GM23338 (cell line): Measurements from ENCODE around the gene CEMIP2. TPM values are rescaled to one million over a fixed set of nuclear protein-coding genes. Genes with fewer than 3 reads are reported as not detected.
A peak's percentile ranks its signal among the peaks of the same experiment; 100 is the strongest.

Source experiments
- ATAC-seq: fragments of 200-7000 bp; cut with Tn5 transposase; 3 replicates; pipeline ENCODE4 v1.9.1; 2020
- DNase-seq: peaks from one replicate; pipeline ENCODE4 v3.0.0-alpha.2; 2015; ENCODE audit warnings: low spot score
- H2AFZ ChIP-seq: fragments of 200-600 bp; sonication (generic); 2 replicates; pipeline ENCODE4 v1.8.0; 2016; ENCODE audit warnings: antibody characterized with exemption, mild to moderate bottlenecking, moderate library complexity
- H3F3A ChIP-seq: fragments of 200-600 bp; sonication (generic); replicated peaks from 2 replicates; pipeline ENCODE4 v1.8.0; 2017; ENCODE audit warnings: antibody characterized with exemption, mixed run types, low read depth
- H3K27ac ChIP-seq: fragments of 200-600 bp; sonication (generic); 2 replicates; pipeline ENCODE4 v1.6.1; 2016; ENCODE audit warnings: low read depth
- H3K27me3 ChIP-seq: fragments of 200-600 bp; sonication (generic); 2 replicates; pipeline ENCODE4 v1.8.0; 2016; ENCODE audit warnings: mild to moderate bottlenecking, mixed run types, moderate library complexity; ENCODE audit not compliant: insufficient read depth
- H3K36me3 ChIP-seq: fragments of 200-600 bp; sonication (generic); 2 replicates; pipeline ENCODE4 v1.8.0; 2016; ENCODE audit warnings: mild to moderate bottlenecking; ENCODE audit not compliant: insufficient read depth
- H3K4me1 ChIP-seq: fragments of 200-600 bp; sonication (generic); 2 replicates; pipeline ENCODE4 v1.8.0; 2016; ENCODE audit warnings: mild to moderate bottlenecking, moderate library complexity; ENCODE audit not compliant: insufficient read depth
- H3K4me2 ChIP-seq: fragments of 200-600 bp; sonication (generic); 2 replicates; pipeline ENCODE4 v1.7.1; 2017; ENCODE audit warnings: mixed run types
- H3K4me3 ChIP-seq: fragments of 200-600 bp; sonication (generic); 2 replicates; pipeline ENCODE4 v1.6.1; 2016; ENCODE audit warnings: mixed run types
- H3K79me2 ChIP-seq: fragments of 200-600 bp; sonication (generic); replicated peaks from 2 replicates; pipeline ENCODE4 v1.8.0; 2017; ENCODE audit warnings: mild to moderate bottlenecking; ENCODE audit not compliant: insufficient read depth
- H3K9me2 ChIP-seq: fragments of 200-600 bp; sonication (generic); 2 replicates; pipeline ENCODE4 v1.8.0; 2017; ENCODE audit not compliant: insufficient read depth
- H4K20me1 ChIP-seq: fragments of 200-600 bp; sonication (generic); replicated peaks from 2 replicates; pipeline ENCODE4 v1.8.0; 2017; ENCODE audit warnings: mild to moderate bottlenecking; ENCODE audit not compliant: insufficient read depth
- H3K27ac Mint-ChIP-seq: 2 replicates; pipeline ENCODE4 v1.8.0; 2020; ENCODE audit warnings: inconsistent platforms, mild to moderate bottlenecking, moderate library complexity, mixed read lengths
- H3K27me3 Mint-ChIP-seq: 3 replicates; pipeline ENCODE4 v1.8.0; 2022; ENCODE audit warnings: low read depth, mild to moderate bottlenecking, moderate library complexity, mixed read lengths, inconsistent platforms; ENCODE audit not compliant: insufficient read depth, poor library complexity
- H3K36me3 Mint-ChIP-seq: 3 replicates; pipeline ENCODE4 v1.8.0; 2021; ENCODE audit warnings: low read depth, mild to moderate bottlenecking, inconsistent platforms, moderate library complexity, mixed read lengths
- H3K4me1 Mint-ChIP-seq: 3 replicates; pipeline ENCODE4 v1.8.0; 2020; ENCODE audit warnings: mild to moderate bottlenecking, inconsistent platforms, mixed read lengths
- H3K4me3 Mint-ChIP-seq: 3 replicates; pipeline ENCODE4 v1.8.0; 2021; ENCODE audit warnings: moderate library complexity, mild to moderate bottlenecking, inconsistent platforms, mixed read lengths
- H3K9me3 Mint-ChIP-seq: 3 replicates; pipeline ENCODE4 v1.8.0; 2020; ENCODE audit warnings: moderate library complexity, mild to moderate bottlenecking, inconsistent platforms, mixed read lengths
- CREB1 ChIP-seq: fragments of 250-450 bp; sonication (Bioruptor Pico); IDR thresholded peaks from 2 replicates; pipeline ENCODE4 v1.5.0; 2020; ENCODE audit warnings: low read depth, mild to moderate bottlenecking, moderate library complexity
- CTCF ChIP-seq, 2 experiments: fragments of 200-600 bp in 1 of 2; sonication (generic) in 1 of 2; conservative IDR thresholded peaks; 2 replicates each; pipeline versions ENCODE4 v1.5.1 to v1.6.1; 2016 to 2017; ENCODE audit warnings: antibody characterized with exemption in 2 of 2, low read depth in 2 of 2, mild to moderate bottlenecking in 2 of 2, moderate library complexity in 1 of 2
- EZH2phosphoT487 ChIP-seq: fragments of 200-600 bp; sonication (generic); IDR thresholded peaks from one replicate; pipeline ENCODE4 v1.8.1; 2018; ENCODE audit warnings: antibody characterized with exemption; ENCODE audit not compliant: unreplicated experiment
- JUNB ChIP-seq: IDR thresholded peaks from one replicate; pipeline ENCODE4 v1.6.1; 2016; ENCODE audit warnings: antibody characterized with exemption; ENCODE audit not compliant: unreplicated experiment
- STAT1 ChIP-seq: IDR thresholded peaks from one replicate; pipeline ENCODE4 v1.6.1; 2016; ENCODE audit warnings: antibody characterized with exemption; ENCODE audit not compliant: unreplicated experiment
- ZNF331 ChIP-seq: fragments of 250-450 bp; sonication (Bioruptor Pico); IDR thresholded peaks from 2 replicates; pipeline ENCODE4 v1.5.0; 2020; ENCODE audit warnings: low read depth, mild to moderate bottlenecking, moderate library complexity
- ZNF462 ChIP-seq: fragments of 250-450 bp; sonication (Bioruptor Pico); IDR thresholded peaks from 2 replicates; pipeline ENCODE4 v1.5.0; 2020; ENCODE audit warnings: mild to moderate bottlenecking, moderate library complexity
- polyA plus RNA-seq: library from polyadenylated mRNA; unstranded; fragments of >200 nt; fragmentation: Nextera tagmentation; extraction: Ambion mirVana; gene quantifications from 2 replicates; pipeline ENCODE4 v1.2.1, GENCODE V29; 2016
- total RNA-seq: library from RNA; depleted of rRNA; stranded (reverse); fragments of >200 nt; shearing (Covaris generic); gene quantifications from 2 replicates; pipeline ENCODE4 v1.2.3, GENCODE V29; 2014
- TF ChIP-seq, protein P1 (sequence below): IDR thresholded peaks from one replicate; pipeline ENCODE4 v1.6.1; 2018; ENCODE audit warnings: antibody characterized with exemption; ENCODE audit not compliant: unreplicated experiment

The CEMIP2 gene
- total and polyA plus RNA-seq, 2 experiments from 2014 or later = 23.0 to 76.7 TPM

DNA sequence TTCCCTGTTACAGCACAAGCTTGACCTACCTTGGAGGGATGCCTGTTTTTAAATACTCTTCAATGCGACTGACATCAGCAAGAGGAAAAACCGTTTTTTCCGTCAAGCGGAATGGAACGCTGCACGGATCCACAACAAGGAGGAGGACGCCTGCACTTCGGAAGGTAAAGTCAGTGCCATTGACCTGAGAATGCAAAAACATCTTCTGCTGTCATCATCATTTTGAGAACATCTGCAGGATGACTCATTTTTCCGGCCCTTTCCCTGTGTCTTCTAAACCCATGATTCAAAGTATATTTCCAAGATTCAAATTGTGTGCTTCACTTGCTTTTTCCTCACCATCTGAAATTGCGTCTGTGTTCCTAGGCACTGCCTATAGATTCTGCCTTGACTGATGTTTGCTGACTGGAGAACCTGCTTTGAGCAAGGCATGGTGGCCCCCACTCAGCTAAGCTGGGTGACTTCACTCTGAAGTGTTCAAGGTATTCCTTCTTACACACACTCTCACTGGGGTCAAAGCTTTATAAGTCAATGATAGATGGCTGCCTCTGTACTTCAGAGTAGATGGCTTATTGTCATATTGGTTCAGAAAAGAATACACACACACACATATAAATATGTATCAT is 78.1 kb downstream of the CEMIP2 start:
- TF ChIP-seq CREB1 (CRISPR knock-in tag) (no peak), JUNB (no peak), STAT1 (no peak), ZNF462 (CRISPR knock-in tag) (no peak), ZNF331 (no peak), EZH2phosphoT487 (no peak), CTCF (conservative IDR thresholded peaks at IDR 0.05; ENCODE audit: low read depth in 2 of 2) (no peak)
- TF ChIP-seq, protein P1, sequence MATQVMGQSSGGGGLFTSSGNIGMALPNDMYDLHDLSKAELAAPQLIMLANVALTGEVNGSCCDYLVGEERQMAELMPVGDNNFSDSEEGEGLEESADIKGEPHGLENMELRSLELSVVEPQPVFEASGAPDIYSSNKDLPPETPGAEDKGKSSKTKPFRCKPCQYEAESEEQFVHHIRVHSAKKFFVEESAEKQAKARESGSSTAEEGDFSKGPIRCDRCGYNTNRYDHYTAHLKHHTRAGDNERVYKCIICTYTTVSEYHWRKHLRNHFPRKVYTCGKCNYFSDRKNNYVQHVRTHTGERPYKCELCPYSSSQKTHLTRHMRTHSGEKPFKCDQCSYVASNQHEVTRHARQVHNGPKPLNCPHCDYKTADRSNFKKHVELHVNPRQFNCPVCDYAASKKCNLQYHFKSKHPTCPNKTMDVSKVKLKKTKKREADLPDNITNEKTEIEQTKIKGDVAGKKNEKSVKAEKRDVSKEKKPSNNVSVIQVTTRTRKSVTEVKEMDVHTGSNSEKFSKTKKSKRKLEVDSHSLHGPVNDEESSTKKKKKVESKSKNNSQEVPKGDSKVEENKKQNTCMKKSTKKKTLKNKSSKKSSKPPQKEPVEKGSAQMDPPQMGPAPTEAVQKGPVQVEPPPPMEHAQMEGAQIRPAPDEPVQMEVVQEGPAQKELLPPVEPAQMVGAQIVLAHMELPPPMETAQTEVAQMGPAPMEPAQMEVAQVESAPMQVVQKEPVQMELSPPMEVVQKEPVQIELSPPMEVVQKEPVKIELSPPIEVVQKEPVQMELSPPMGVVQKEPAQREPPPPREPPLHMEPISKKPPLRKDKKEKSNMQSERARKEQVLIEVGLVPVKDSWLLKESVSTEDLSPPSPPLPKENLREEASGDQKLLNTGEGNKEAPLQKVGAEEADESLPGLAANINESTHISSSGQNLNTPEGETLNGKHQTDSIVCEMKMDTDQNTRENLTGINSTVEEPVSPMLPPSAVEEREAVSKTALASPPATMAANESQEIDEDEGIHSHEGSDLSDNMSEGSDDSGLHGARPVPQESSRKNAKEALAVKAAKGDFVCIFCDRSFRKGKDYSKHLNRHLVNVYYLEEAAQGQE = no peak
- H3K9me3 Mint-ChIP-seq = no peaks in the 10 kb centered on the region; the same call in 2 of the 3 replicates
- H2AFZ ChIP-seq = no peak overlapping the region
- H3F3A ChIP-seq = no peaks in the 10 kb centered on the region
- H3K4me3 ChIP-seq = no peak overlapping the region
- peak overlapping the region; percentile 10; the same call in 1 of the 2 replicates for H3K27ac ChIP-seq
- peaks cover 37% of the 10 kb centered on the region; the same call in 1 of the 2 replicates for H3K36me3 ChIP-seq
- no peaks in the 10 kb centered on the region for H3K27me3 ChIP-seq
- DNase-seq = no peak
- H3K4me1 Mint-ChIP-seq = peaks cover 9% of the 10 kb centered on the region; the same call in 2 of the 3 replicates
- no peak overlapping the region for H3K27ac Mint-ChIP-seq
- no peaks in the 10 kb centered on the region; the same call in 1 of the 2 replicates for H4K20me1 ChIP-seq
- H3K79me2 ChIP-seq = no peaks in the 10 kb centered on the region
- H3K4me2 ChIP-seq = no peak overlapping the region
- no peak for ATAC-seq
- no peaks in the 10 kb centered on the region for H3K9me2 ChIP-seq
- H3K4me1 ChIP-seq = peaks cover 12% of the 10 kb centered on the region
- no peak overlapping the region for H3K4me3 Mint-ChIP-seq
- H3K36me3 Mint-ChIP-seq = peaks cover 72% of the 10 kb centered on the region
- H3K27me3 Mint-ChIP-seq = no peaks in the 10 kb centered on the region
